ENCODE measurements around the gene RAB42. TPM values are rescaled to one million over a fixed set of nuclear protein-coding genes. Genes with fewer than 3 reads are reported as not detected.

RAB42 gene
- total RNA-seq, 4 donors from 2014 or later = 1.1 to 57.5 (median 10.0) TPM

- no peak for TF ChIP-seq CTCF (IDR thresholded peaks at IDR 0.05; ENCODE audit: low read depth)
Measured at GRCh38 chr1:28578696-28579218, 13.3 kb upstream of the RAB42 start.

DNA sequence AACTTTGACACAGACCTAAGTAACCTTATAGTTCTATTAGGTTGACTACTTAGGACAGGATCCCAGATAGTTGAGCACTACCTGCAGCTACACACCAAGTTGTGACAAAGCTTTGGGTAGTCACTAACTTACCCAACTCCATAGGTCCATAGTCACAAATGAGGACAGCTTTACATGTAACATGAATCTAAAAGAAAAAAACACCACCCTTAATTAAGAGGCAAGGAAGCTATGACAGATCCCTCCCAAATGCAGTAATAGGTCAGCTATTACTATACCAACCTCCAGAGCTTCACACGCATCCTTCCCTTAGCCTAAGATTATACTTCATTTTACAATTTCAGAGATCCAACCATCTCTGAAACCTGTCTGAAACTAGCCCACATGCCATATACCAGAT, 12.7 kb upstream of the RAB42 start:
- TF ChIP-seq CTCF (IDR thresholded peaks at IDR 0.05; ENCODE audit: low read depth) = no peak

- TF ChIP-seq CTCF (IDR thresholded peaks at IDR 0.05; ENCODE audit: low read depth) = no peak
Measured at GRCh38 chr1:28580722-28581530, 11.1 kb upstream of the RAB42 start.

DNA sequence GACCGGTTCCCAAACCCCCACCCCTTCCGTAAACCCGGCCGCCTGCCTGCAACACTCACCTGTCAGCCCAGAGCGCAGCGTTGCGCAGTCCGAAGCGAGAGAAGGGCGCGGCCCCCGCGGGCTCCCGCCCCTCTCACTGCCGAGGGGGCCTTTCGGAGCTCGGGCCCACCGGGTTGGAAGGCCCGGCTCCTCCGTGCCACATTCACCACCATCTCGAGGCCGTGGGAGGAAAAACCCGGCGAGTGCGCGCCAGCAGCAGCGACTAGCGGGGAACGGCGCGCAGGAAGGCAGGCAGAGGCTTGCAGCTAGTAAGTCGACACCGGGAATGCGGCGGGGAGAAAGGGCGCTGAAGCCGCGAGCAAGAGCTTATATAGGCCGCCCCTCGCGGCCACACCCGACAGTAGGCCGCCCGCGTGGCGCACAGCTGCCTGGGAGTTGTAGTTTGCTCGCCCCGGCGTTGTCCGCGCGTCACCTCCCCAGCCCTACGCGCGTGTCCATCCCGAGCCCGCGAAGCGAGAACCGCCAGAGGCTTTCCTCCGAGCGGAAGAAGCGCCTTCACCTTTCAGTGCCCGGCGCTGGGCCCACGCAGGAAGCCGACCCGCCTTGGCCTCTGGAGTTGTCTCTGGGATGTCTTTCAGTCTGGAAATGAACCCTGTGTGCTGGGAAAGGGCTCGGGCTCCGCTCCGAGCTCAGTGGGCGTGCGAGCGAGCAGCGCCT, 10.4 kb upstream of the RAB42 start:
- TF ChIP-seq CTCF (IDR thresholded peaks at IDR 0.05; ENCODE audit: low read depth) = no peak

DNA sequence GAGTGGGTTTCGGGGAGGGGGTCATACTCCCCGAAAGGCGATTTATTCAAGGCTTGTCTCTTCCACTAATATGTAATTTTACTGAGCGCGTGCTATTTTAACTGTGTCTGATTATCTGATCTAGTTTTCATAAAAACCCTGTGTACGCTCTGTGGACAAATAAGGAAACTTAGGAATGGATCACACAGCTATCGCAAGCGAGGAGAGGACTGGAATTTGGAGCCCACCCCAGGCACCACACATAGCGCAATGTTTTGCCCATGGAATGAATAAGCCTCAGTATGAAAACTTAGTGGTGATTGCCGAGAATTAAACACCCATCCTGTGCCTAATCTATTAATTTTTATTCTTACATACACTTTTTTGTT, 9.8 kb upstream of the RAB42 start:
- no peak for TF ChIP-seq CTCF (IDR thresholded peaks at IDR 0.05; ENCODE audit: low read depth)

GRCh38 chr1:28592321-28593071, 431 bp downstream of the RAB42 start:
- no peak for TF ChIP-seq CTCF (IDR thresholded peaks at IDR 0.05; ENCODE audit: low read depth)
